Fibroblast of the aortic adventitia (primary cell): ENCODE data around the gene NT5C1B. TPM values are rescaled to one million over a fixed set of nuclear protein-coding genes. Genes with fewer than 3 reads are reported as not detected.
A peak's percentile ranks its signal among the peaks of the same experiment; 100 is the strongest.

Source experiments
- DNase-seq: peaks from one replicate; pipeline ENCODE4 v3.0.0-alpha.2; 2010; ENCODE audit warnings: low read depth
- H3K4me3 ChIP-seq: 2 replicates; pipeline ENCODE4 v1.5.1; 2011; ENCODE audit warnings: low read depth, mild to moderate bottlenecking, control low read depth, low read length, moderate library complexity
- CTCF ChIP-seq: IDR thresholded peaks from 2 replicates; pipeline ENCODE4 v1.5.1; 2011; ENCODE audit warnings: mild to moderate bottlenecking, low read length, control low read depth, inconsistent platforms; ENCODE audit not compliant: insufficient read depth
- total RNA-seq: library from RNA; depleted of rRNA; stranded (reverse); fragments of >200 nt; gene quantifications from 2 replicates; pipeline ENCODE4 v1.2.3, GENCODE V29; 2012; ENCODE audit warnings: low replicate concordance

The NT5C1B gene
- total RNA-seq, 1 donor = not detected

DNA sequence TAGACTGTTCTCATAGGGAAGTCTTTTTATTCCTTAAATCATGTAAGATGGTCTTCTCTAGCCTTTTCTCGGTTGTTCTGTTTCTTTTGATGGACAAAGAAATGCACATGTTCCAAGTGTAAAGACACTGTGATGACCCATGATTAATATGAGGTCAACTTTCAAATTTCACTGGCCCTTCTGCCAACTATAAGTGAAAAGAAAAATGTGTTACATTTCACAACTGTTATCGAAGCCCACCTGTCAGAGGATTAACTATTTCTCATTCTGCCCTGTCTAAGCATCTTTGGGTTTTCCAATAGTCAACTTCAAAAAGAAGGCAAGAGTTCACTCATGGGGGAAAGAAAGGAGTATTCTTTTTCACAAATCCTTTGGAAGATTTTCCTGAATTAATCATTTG is 32.2 kb downstream of the NT5C1B start:
- DNase-seq = no peak
- H3K4me3 ChIP-seq = no peak overlapping the region
- no peak for TF ChIP-seq CTCF

GRCh38 chr2:18552351-18553077 is 36.9 kb downstream of the NT5C1B start:
- TF ChIP-seq CTCF = no peak
- DNase-seq = peak; percentile 45
- H3K4me3 ChIP-seq = no peak overlapping the region

DNA sequence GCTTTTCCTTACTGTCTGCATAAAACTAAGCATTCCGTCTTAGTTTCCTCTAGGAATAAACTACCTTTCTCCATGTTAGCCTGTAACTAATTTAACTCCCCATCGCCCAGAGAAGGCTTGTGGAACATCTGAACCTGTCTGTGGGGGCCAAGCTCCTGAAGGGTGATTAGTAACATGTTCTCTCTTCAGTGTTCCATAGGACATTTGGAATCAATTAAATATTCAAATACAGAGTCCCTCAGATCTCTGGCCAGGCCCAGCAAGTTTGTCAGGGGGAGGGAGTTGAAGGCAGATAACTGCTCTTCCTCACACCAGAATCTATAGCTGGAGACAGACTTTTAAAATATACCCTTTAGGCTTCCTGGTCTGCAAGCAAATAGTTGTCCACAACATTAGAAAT is 37.7 kb downstream of the NT5C1B start:
- DNase-seq = no peak
- no peak for TF ChIP-seq CTCF
- no peak overlapping the region for H3K4me3 ChIP-seq

GRCh38 chr2:18551169-18551568 is 38.2 kb downstream of the NT5C1B start:
- TF ChIP-seq CTCF = no peak
- DNase-seq = no peak
- H3K4me3 ChIP-seq = no peak overlapping the region

DNA sequence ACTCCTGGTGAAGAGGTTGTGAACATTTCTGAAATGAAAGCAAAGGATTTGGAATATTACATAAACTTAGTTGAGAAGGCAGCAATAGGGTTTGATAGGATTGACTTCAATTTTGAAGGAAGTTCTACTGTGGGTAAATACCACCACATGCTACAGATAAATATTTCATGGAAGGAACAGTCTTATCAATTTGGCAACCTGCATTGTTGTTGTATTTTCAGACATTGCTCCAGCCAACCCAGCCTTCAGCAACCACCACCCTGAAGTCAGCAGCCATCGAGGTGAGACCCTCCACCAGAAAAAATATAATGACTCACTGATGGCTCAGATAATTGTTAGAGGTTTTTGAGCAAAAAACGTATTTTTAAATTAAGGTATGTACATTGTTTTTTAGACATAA is 38.9 kb downstream of the NT5C1B start:
- no peak overlapping the region for H3K4me3 ChIP-seq
- TF ChIP-seq CTCF = no peak

DNA sequence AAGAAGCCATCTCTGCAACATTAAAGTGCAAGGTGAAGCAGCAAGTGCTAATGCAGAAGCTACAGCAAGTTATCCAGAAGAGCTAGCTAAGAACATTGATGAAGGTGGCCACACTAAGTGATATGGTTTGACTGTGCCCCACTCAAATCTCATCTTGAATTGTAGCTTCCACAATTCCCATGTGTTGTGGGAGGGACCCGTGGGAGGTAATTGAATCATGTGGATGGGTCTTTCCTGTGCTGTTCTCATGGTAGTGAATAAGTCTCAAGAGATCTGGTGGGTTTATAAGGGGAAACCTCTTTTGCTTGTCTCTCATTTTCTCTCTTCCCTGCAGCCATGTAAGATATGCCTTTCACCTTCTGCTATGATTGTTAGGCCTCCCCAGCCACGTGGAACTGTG is 40.3 kb downstream of the NT5C1B start:
- H3K4me3 ChIP-seq = no peak overlapping the region
- no peak for TF ChIP-seq CTCF
- DNase-seq = no peak

More for the DNA sequence above, 38.9 kb downstream of the NT5C1B start:
- no peak for DNase-seq

DNA sequence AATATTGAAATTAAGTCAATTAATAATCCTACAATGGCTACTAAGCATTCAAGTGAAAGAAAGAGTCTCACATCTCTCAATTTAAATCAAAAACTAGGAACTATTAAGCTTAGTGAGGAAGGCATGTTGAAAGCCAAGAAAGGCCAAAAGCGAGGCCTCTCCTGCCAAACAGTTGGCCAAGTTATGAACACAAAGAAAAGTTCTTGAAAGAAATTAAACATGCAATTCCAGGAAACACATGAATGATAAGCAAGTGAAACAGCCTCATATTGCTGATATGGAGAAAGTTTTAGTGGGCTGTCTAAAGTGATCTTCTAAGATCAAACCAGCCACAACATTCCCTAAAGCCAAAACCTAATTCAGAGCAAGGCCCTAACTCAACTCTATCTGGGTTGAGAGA is 40.7 kb downstream of the NT5C1B start:
- TF ChIP-seq CTCF = no peak
- peak; percentile 84 for DNase-seq
- no peak overlapping the region for H3K4me3 ChIP-seq
